ENCODE measurements around the gene TMEM271.

TMEM271 gene

GRCh38 chr4:623914-624566 is 47.9 kb upstream of the TMEM271 start:
- no peak overlapping the region for H3K9ac ChIP-seq (ENCODE audit: low read length)
- H2BK15ac ChIP-seq (ENCODE audit: low read depth, poor library complexity, severe bottlenecking) = no peak overlapping the region
- no peak overlapping the region for H3K27ac ChIP-seq (ENCODE audit: low read length, poor library complexity, severe bottlenecking)
- H3K4me2 ChIP-seq (ENCODE audit: low read length, poor library complexity, severe bottlenecking) = no peak overlapping the region
- WGBS = 90% methylated on average over 19 of the region's 29 CpGs
- no peak overlapping the region for H3K23ac ChIP-seq (ENCODE audit: low read length in 2 of 2)
- H2BK5ac ChIP-seq (ENCODE audit: low read depth, low read length, poor library complexity, severe bottlenecking) = no peak overlapping the region
- no peak overlapping the region for H2BK12ac ChIP-seq (ENCODE audit: low read length in 2 of 2)
- H3K14ac ChIP-seq (ENCODE audit: low read length in 2 of 2) = no peak overlapping the region
- H3K36me3 ChIP-seq (ENCODE audit: control insufficient read depth in 1 of 2, insufficient read depth in 2 of 2, low read depth in 1 of 2, low read length in 2 of 2) = no peaks in the 10 kb centered on the region
- peaks cover 17 to 37% of the 10 kb centered on the region in 2 experiments for H3K27me3 ChIP-seq (ENCODE audit: control insufficient read depth in 1 of 2, insufficient read depth in 1 of 2, low read length in 2 of 2)
- no peak overlapping the region for H3K4ac ChIP-seq (ENCODE audit: low read depth in 1 of 2, low read length in 2 of 2)
- no peak overlapping the region for H2BK120ac ChIP-seq (ENCODE audit: low read depth, low read length)
- no peak overlapping the region for H4K91ac ChIP-seq (ENCODE audit: low read length)
- no peak overlapping the region for H2AK5ac ChIP-seq (ENCODE audit: low read length, severe bottlenecking)
- DNase-seq = no peak
- H4K8ac ChIP-seq (ENCODE audit: low read length) = no peak overlapping the region
- no peaks in the 10 kb centered on the region for H3K79me1 ChIP-seq (replicated peaks; ENCODE audit: low read length, poor library complexity, severe bottlenecking)
- H3K18ac ChIP-seq (ENCODE audit: low read depth in 1 of 2, low read length in 2 of 2) = no peak overlapping the region
- H2AFZ ChIP-seq (ENCODE audit: low read depth, low read length) = no peak overlapping the region
- no peak overlapping the region for H3K4me3 ChIP-seq (ENCODE audit: insufficient read depth in 1 of 2, low read depth in 1 of 2, low read length in 2 of 2)
- H3K9me3 ChIP-seq (ENCODE audit: control insufficient read depth, low read length) = no peaks in the 10 kb centered on the region
- H3K4me1 ChIP-seq (ENCODE audit: control insufficient read depth, insufficient read depth, low read depth, low read length) = peaks cover 17% of the 10 kb centered on the region

DNA sequence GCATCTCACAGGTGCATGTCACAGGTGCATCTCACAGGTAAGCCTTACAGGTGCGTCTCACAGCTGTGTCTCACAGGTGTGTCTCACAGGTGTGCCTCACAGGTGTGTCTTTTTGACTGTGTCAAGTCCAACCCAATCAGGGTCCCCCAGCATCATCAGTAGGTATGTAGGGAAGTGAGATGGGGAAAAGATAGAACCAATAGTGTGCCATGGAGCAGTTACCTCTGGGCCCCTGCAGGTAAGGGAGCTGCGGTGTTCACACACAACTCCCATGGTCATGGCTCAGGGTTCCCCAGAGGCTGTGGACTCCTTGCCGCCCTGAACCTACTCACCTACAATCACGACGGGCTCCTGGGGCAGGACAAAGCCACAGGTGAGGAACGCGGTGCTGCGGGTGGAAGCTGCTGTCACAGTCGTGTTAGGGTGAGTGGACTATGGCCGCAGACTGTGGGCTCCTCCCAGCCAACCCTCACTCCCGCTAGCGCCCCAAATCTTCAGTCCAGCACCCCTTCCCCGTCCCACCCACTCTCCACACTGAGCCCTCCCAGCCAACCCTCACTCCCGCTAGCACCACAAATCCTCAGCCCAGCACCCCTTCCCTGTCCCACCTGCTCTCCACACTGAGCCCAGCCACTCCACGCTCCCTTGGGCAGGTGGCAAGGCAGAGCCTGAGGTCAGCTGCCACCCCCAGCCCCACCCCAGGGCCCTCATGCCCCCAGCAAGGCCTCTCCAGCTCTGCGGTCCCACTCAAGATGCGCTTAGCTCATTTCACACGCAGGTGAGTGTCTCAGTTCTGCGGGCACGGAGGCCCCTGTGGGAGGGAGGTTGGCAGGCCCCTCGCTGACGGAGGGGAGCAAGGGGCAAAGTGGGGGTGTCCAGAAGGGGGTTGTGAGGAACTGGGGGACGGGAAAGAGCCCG is 47.2 kb upstream of the TMEM271 start:
- H3K14ac ChIP-seq (ENCODE audit: low read length in 2 of 2) = no peak overlapping the region
- no peak overlapping the region for H2BK120ac ChIP-seq (ENCODE audit: low read depth, low read length)
- no peaks in the 10 kb centered on the region for H3K36me3 ChIP-seq (ENCODE audit: control insufficient read depth in 1 of 2, insufficient read depth in 2 of 2, low read depth in 1 of 2, low read length in 2 of 2)
- no peak overlapping the region for H3K4me2 ChIP-seq (ENCODE audit: low read length, poor library complexity, severe bottlenecking)
- H2BK5ac ChIP-seq (ENCODE audit: low read depth, low read length, poor library complexity, severe bottlenecking) = no peak overlapping the region
- H2AK5ac ChIP-seq (ENCODE audit: low read length, severe bottlenecking) = no peak overlapping the region
- no peak overlapping the region for H3K27ac ChIP-seq (ENCODE audit: low read length, poor library complexity, severe bottlenecking)
- H2BK15ac ChIP-seq (ENCODE audit: low read depth, poor library complexity, severe bottlenecking) = no peak overlapping the region
- H3K27me3 ChIP-seq (ENCODE audit: control insufficient read depth in 1 of 2, insufficient read depth in 1 of 2, low read length in 2 of 2) = peaks cover 17 to 37% of the 10 kb centered on the region in 2 experiments
- H4K8ac ChIP-seq (ENCODE audit: low read length) = no peak overlapping the region
- no peak overlapping the region for H4K91ac ChIP-seq (ENCODE audit: low read length)
- no peak overlapping the region for H3K4ac ChIP-seq (ENCODE audit: low read depth in 1 of 2, low read length in 2 of 2)
- whole genome bisulfite sequencing = 94% methylated on average over 24 of the region's 24 CpGs
- no peak overlapping the region for H3K23ac ChIP-seq (ENCODE audit: low read length in 2 of 2)
- H3K18ac ChIP-seq (ENCODE audit: low read depth in 1 of 2, low read length in 2 of 2) = no peak overlapping the region
- H3K9ac ChIP-seq (ENCODE audit: low read length) = no peak overlapping the region
- H3K4me3 ChIP-seq (ENCODE audit: insufficient read depth in 1 of 2, low read depth in 1 of 2, low read length in 2 of 2) = no peak overlapping the region
- no peaks in the 10 kb centered on the region for H3K9me3 ChIP-seq (ENCODE audit: control insufficient read depth, low read length)
- H3K79me1 ChIP-seq (replicated peaks; ENCODE audit: low read length, poor library complexity, severe bottlenecking) = no peaks in the 10 kb centered on the region
- no peak overlapping the region for H2AFZ ChIP-seq (ENCODE audit: low read depth, low read length)
- peaks cover 17% of the 10 kb centered on the region for H3K4me1 ChIP-seq (ENCODE audit: control insufficient read depth, insufficient read depth, low read depth, low read length)
- no peak overlapping the region for H2BK12ac ChIP-seq (ENCODE audit: low read length in 2 of 2)
- DNase-seq = no peak

DNA sequence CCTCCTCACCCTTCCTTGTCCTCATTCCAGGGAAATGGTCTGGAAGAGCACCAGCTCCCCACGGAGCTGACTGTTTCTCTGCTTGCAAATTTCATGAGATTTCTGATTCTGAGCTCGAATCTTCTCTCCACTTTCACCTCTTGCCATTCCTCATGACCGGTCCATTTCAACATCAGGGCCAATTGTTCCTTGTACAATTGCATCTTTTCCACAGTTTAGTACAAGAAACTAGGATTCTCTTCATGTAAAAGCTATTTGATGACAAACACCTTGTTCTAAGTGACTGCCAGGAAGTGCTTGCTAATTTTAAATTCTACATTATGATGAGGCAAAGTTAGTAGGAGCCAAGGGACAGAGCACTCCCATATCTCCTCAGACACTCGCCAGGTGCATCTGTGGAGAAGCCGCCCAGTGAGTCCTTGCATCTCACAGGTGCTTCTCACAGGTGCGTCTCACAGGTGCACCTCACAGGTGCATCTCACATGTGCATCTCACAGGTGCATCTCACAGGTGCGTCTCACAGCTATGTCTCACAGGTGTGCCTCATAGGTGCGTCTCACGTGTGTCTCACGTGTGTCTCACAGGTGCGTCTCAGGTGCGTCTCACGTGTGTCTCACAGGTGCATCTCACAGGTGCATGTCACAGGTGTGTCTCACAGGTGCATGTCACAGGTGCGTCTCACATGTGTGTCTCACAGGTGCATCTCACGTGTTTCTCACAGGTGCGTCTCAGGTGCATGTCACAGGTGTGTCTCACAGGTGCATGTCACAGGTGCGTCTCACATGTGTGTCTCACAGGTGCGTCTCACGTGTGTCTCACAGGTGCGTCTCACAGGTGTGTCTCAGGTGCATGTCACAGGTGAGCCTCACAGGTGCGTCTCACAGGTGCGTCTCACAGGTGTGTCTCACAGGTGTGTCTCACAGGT is 46.2 kb upstream of the TMEM271 start:
- H2BK15ac ChIP-seq (ENCODE audit: low read depth, poor library complexity, severe bottlenecking) = no peak overlapping the region
- H3K4me2 ChIP-seq (ENCODE audit: low read length, poor library complexity, severe bottlenecking) = no peak overlapping the region
- H3K79me1 ChIP-seq (replicated peaks; ENCODE audit: low read length, poor library complexity, severe bottlenecking) = no peaks in the 10 kb centered on the region
- no peak overlapping the region for H3K4ac ChIP-seq (ENCODE audit: low read depth in 1 of 2, low read length in 2 of 2)
- H4K8ac ChIP-seq (ENCODE audit: low read length) = no peak overlapping the region
- no peak overlapping the region for H2BK5ac ChIP-seq (ENCODE audit: low read depth, low read length, poor library complexity, severe bottlenecking)
- H3K27me3 ChIP-seq (ENCODE audit: control insufficient read depth in 1 of 2, insufficient read depth in 1 of 2, low read length in 2 of 2) = peaks cover 14 to 33% of the 10 kb centered on the region in 2 experiments
- DNase-seq = peak; percentile 6
- no peaks in the 10 kb centered on the region for H3K36me3 ChIP-seq (ENCODE audit: control insufficient read depth in 1 of 2, insufficient read depth in 2 of 2, low read depth in 1 of 2, low read length in 2 of 2)
- no peak overlapping the region for H2BK120ac ChIP-seq (ENCODE audit: low read depth, low read length)
- peaks cover 17% of the 10 kb centered on the region for H3K4me1 ChIP-seq (ENCODE audit: control insufficient read depth, insufficient read depth, low read depth, low read length)
- 93% methylated on average over 22 of the region's 22 CpGs for WGBS
- no peak overlapping the region for H2AK5ac ChIP-seq (ENCODE audit: low read length, severe bottlenecking)
- H3K18ac ChIP-seq (ENCODE audit: low read depth in 1 of 2, low read length in 2 of 2) = no peak overlapping the region
- no peak overlapping the region for H3K27ac ChIP-seq (ENCODE audit: low read length, poor library complexity, severe bottlenecking)
- H2BK12ac ChIP-seq (ENCODE audit: low read length in 2 of 2) = no peak overlapping the region
- no peak overlapping the region for H3K4me3 ChIP-seq (ENCODE audit: insufficient read depth in 1 of 2, low read depth in 1 of 2, low read length in 2 of 2)
- no peaks in the 10 kb centered on the region for H3K9me3 ChIP-seq (ENCODE audit: control insufficient read depth, low read length)
- H3K23ac ChIP-seq (ENCODE audit: low read length in 2 of 2) = no peak overlapping the region
- H2AFZ ChIP-seq (ENCODE audit: low read depth, low read length) = no peak overlapping the region
- H4K91ac ChIP-seq (ENCODE audit: low read length) = no peak overlapping the region
- no peak overlapping the region for H3K14ac ChIP-seq (ENCODE audit: low read length in 2 of 2)
- H3K9ac ChIP-seq (ENCODE audit: low read length) = no peak overlapping the region

Data from mesenchymal stem cell (in vitro differentiated cells and primary cell).